Chondrocyte (in vitro differentiated cells): Measurements from ENCODE around the gene ARMC12. TPM values are rescaled to one million over a fixed set of nuclear protein-coding genes. Genes with fewer than 3 reads are reported as not detected.

ENCODE experiments used
- DNase-seq: peaks from one replicate; pipeline ENCODE4 v3.0.0; 2021; ENCODE audit warnings: mixed read lengths, low spot score
- H3K27ac Mint-ChIP-seq: one replicate; pipeline ENCODE4 v1.8.0; 2021; ENCODE audit warnings: mild to moderate bottlenecking, moderate library complexity, mixed read lengths; ENCODE audit not compliant: unreplicated experiment
- H3K27me3 Mint-ChIP-seq: 2 replicates; pipeline ENCODE4 v1.8.0; 2021; ENCODE audit warnings: low read depth, mixed read lengths
- H3K36me3 Mint-ChIP-seq: 2 replicates; pipeline ENCODE4 v1.8.0; 2021; ENCODE audit warnings: low read depth, mixed read lengths
- H3K4me1 Mint-ChIP-seq: 2 replicates; pipeline ENCODE4 v1.8.0; 2021; ENCODE audit warnings: low read depth, mild to moderate bottlenecking, mixed read lengths
- H3K4me3 Mint-ChIP-seq: one replicate; pipeline ENCODE4 v1.8.0; 2021; ENCODE audit warnings: mild to moderate bottlenecking, moderate library complexity, mixed read lengths; ENCODE audit not compliant: unreplicated experiment
- H3K9me3 Mint-ChIP-seq: 2 replicates; pipeline ENCODE4 v1.8.0; 2021; ENCODE audit warnings: low read depth, mixed read lengths
- total RNA-seq: library from RNA; stranded (reverse); gene quantifications from 3 replicates; pipeline ENCODE4 v1.2.1, GENCODE V29; 2021
- TF ChIP-seq, protein P1 (sequence below): fragments of 200-600 bp; sonication (generic); IDR thresholded peaks from 2 replicates; pipeline ENCODE4 v1.5.0; 2021; ENCODE audit warnings: antibody characterized with exemption, mild to moderate bottlenecking, moderate library complexity

ARMC12 gene
- total RNA-seq, 1 donor from 2014 or later = 1.9 TPM

DNA sequence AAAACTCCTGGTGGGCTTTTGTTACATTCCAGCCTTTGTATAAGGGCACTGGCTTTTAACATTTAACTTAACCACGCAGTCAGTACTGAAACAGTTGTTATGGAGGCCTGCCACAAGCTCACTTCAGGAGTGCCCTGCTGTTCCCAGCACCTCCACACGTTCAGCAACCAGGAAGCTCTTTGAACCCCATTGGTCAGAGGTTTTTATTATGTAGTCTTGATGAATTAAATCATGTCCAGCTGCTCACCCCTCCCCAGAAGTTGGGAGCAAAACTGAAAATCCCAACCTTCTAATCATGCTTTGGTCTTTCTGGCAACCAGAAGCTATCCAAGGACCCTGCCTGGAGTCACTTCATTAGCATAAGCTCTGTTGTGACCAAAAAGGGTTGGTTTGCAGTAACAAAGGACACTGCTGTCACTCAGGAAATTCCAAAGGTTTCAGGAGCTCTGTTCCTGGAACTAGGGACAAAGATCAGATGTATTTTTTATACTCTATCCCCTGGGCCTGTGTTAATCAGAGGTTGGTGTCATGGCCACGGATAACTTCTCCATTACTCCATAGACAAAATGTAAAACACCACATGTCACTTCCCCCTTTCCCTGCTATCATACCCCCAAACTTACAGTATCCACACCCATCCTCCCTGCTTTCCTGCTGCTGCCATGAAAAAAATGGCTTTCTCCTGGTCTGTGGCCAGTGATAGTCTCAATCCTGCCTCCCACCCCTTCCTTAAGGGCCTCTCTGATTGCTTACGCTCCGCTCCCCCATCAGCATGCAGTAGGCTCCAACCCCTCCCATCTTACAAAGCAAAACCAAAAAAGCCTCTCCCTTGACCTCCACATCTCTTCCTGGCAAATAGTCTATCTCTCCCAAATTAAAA lies 3.1 kb downstream of the ARMC12 start:
- H3K4me3 Mint-ChIP-seq = no peak overlapping the region
- H3K9me3 Mint-ChIP-seq = no peaks in the 10 kb centered on the region
- no peaks in the 10 kb centered on the region for H3K27me3 Mint-ChIP-seq
- H3K27ac Mint-ChIP-seq = no peak overlapping the region
- peaks cover 20% of the 10 kb centered on the region for H3K4me1 Mint-ChIP-seq
- TF ChIP-seq, protein P1, sequence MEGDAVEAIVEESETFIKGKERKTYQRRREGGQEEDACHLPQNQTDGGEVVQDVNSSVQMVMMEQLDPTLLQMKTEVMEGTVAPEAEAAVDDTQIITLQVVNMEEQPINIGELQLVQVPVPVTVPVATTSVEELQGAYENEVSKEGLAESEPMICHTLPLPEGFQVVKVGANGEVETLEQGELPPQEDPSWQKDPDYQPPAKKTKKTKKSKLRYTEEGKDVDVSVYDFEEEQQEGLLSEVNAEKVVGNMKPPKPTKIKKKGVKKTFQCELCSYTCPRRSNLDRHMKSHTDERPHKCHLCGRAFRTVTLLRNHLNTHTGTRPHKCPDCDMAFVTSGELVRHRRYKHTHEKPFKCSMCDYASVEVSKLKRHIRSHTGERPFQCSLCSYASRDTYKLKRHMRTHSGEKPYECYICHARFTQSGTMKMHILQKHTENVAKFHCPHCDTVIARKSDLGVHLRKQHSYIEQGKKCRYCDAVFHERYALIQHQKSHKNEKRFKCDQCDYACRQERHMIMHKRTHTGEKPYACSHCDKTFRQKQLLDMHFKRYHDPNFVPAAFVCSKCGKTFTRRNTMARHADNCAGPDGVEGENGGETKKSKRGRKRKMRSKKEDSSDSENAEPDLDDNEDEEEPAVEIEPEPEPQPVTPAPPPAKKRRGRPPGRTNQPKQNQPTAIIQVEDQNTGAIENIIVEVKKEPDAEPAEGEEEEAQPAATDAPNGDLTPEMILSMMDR = no peak
- no peaks in the 10 kb centered on the region for H3K36me3 Mint-ChIP-seq
- no peak for DNase-seq

DNA sequence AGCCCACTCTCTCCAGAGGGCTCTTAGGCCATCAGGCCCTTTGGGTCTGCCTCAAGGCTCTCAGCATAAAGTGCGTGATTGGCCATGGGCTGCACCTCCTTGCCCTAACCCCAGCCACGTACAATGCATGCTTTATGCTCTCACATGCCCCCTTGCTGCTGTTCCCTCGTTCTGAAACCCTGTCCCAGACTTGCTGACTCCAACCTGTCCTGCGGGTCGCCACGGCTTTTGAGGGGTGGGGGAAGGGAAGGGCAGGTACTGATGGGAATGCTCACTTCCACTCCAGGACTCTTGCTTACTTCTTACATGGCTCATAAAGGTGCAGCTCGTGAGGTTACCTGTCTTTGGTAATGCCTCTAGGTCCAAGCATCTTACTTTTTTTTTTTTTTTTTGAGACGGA lies 6.0 kb downstream of the ARMC12 start:
- TF ChIP-seq, protein P1 = no peak
- H3K9me3 Mint-ChIP-seq = peaks cover 4% of the 10 kb centered on the region
- no peak overlapping the region for H3K27ac Mint-ChIP-seq
- no peak overlapping the region for H3K4me3 Mint-ChIP-seq
- H3K27me3 Mint-ChIP-seq = peaks cover 2% of the 10 kb centered on the region
- peaks cover 4% of the 10 kb centered on the region for H3K4me1 Mint-ChIP-seq
- H3K36me3 Mint-ChIP-seq = peaks cover under 1% of the 10 kb centered on the region
- no peak for DNase-seq

DNA sequence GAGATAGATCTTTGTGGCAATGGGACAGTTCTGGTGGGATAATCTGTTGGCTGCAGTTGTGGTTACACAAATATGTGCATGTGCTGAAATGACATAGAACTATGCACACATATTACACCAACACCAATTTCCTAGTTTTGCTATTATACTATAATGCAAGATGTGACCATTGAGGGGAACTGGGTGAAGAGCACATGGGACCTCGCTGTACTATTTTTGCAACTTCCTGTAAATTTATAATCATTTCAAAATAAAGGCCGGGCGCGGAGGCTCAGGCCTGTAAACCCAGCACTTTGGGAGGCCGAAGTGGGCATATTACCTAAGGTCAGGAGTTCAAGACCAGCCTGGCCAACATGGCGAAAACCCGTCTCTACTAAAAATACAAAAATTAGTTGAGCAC lies 8.7 kb downstream of the ARMC12 start:
- TF ChIP-seq, protein P1 = no peak
- Mint-ChIP-seq H3K9me3 (peaks cover 7% of the 10 kb centered on the region), H3K27ac (no peak overlapping the region), H3K27me3 (peaks cover 2% of the 10 kb centered on the region), H3K4me3 (no peak overlapping the region), H3K4me1 (no peaks in the 10 kb centered on the region), H3K36me3 (peaks cover 3% of the 10 kb centered on the region)
- DNase-seq = no peak

DNA sequence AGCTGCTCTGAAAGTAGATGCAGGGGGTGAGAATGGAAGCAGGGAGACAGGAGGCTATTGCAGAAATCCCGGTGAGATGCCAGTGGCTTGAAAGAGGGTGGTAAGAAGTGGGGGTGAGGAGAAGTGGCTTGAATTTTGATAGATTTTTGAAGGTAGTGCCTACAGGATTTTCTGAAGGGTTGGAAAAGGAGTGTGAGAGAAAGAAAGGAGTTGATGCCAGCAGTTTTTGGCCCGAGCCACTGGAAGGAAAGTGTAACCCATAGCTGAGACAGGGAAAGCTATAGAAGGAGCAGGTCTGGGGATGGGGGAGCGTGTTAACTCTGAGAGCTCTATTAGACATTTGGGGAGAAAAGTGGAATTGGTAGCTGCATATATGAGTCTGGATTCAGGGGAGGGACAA lies 9.7 kb downstream of the ARMC12 start:
- peaks cover 2% of the 10 kb centered on the region for H3K27me3 Mint-ChIP-seq
- H3K9me3 Mint-ChIP-seq = peaks cover 7% of the 10 kb centered on the region
- no peaks in the 10 kb centered on the region for H3K4me1 Mint-ChIP-seq
- DNase-seq = no peak
- peaks cover 3% of the 10 kb centered on the region for H3K36me3 Mint-ChIP-seq
- H3K4me3 Mint-ChIP-seq = no peak overlapping the region
- TF ChIP-seq, protein P1 = no peak
- no peak overlapping the region for H3K27ac Mint-ChIP-seq

DNA sequence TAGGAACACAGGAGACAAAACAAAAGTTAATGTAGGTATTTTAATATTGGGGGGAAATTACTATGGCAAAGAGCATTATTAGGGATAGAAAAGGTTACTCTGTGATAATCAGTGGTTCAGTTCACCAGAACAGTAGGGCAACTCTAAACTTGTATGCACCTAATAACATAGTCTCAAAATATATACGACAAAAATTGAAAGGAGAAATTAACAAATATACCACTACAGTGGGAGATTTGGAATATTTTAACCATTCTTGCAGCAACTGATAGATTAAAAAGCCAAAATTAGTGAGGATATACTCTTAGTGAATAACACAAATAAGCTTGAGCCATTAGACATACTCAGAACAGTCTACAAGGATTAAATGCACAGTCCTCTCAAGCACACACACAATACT lies 11.0 kb downstream of the ARMC12 start:
- H3K27me3 Mint-ChIP-seq = peaks cover 4% of the 10 kb centered on the region

More for the DNA sequence above, 11.0 kb downstream of the ARMC12 start:
- Mint-ChIP-seq H3K4me3 (no peak overlapping the region), H3K4me1 (no peaks in the 10 kb centered on the region), H3K36me3 (peaks cover 3% of the 10 kb centered on the region), H3K9me3 (peaks cover 7% of the 10 kb centered on the region), H3K27ac (no peak overlapping the region)
- DNase-seq = no peak
- TF ChIP-seq, protein P1 = no peak
